A673 (cell line): ENCODE measurements around the gene NFKB1.

Source experiments
- CTCF ChIP-seq: fragments of 300-800, 200-600 bp; sonication (generic); conservative IDR thresholded peaks from 2 replicates; pipeline ENCODE4 v1.5.1; 2017; ENCODE audit warnings: low read depth, mild to moderate bottlenecking, antibody characterized with exemption, low read length, moderate library complexity, mixed read lengths
- EZH2 ChIP-seq: fragments of 200-600 bp; sonication (generic); IDR thresholded peaks from 2 replicates; pipeline ENCODE4 v1.6.1; 2017; ENCODE audit warnings: borderline replicate concordance, low read depth, mild to moderate bottlenecking, mixed read lengths, antibody characterized with exemption, low read length; ENCODE audit not compliant: poor library complexity, severe bottlenecking

DNA sequence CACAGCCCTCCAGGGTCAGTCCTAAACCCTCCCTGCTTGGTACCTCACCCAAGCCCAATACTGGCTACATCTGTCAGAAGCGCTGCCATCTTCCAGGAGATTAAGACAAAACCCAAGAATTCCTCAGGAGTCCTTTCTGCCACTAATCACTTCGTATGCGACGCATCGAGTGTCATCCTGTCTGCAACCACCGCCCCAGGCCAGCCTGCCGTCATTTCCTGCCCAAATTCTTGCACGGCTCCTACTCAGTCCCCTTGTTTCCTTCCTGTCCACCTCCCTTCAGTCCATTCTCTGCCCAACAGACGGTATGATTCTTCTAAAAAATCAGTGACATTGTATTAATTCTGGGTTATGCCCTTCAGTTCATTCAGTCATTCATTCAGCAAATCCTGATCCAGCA lies 113.6 kb downstream of the NFKB1 start:
- no peak for TF ChIP-seq CTCF
- no peak for TF ChIP-seq EZH2
